ENCODE measurements around the gene PRDM16.
A peak's percentile ranks its signal among the peaks of the same experiment; 100 is the strongest.

Gene PRDM16

DNA sequence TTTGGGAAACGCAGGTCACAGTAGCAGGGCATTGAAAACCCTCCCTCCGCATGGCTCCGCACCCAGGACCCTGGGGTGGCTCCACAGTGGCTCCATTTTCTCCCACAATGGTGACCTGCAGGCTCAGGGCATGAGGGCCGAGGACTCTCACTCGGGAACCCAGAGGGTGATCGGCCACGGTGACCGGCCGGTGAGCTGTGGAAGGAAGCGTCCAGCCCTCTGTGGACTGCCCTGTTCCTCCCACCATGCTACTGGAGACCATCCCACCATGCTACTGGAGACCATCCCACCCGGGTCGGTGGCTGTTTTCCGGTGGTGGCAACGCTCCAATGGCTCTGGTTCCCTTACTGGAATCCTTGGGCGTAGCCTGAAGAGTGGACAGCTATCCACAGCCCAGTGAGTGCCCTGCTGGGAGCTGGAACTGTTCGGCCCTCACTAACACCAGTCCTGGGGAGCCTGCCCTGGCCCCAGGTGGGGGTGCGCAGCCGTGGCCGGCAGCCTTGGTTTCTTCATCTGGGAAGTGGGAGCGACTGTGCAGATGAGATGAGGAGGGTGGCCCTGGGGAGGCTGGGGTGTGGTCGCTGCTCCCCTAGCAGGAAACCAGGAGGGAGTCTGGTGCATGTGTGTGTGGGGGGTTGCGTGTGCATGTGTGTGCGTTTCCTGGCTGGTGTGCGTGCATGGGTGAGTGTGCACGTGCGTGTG lies 59.6 kb downstream of the PRDM16 start:
- no peaks in the 10 kb centered on the region for H3K27me3 ChIP-seq
- H3K9me3 ChIP-seq, result no peaks in the 10 kb centered on the region
- peaks cover 38% of the 10 kb centered on the region for H3K4me1 ChIP-seq
- no peak overlapping the region for H3K9ac ChIP-seq
- H4K20me1 ChIP-seq, result no peaks in the 10 kb centered on the region
- H3K36me3 ChIP-seq, result no peaks in the 10 kb centered on the region
- no peak for TF ChIP-seq Cebpa-rat (IDR thresholded peaks at IDR 0.05)
- peak overlapping the region; percentile 35 for H3K4me2 ChIP-seq
- H3K4me3 ChIP-seq, result no peak overlapping the region
- no peak overlapping the region for H3K27ac ChIP-seq

DNA sequence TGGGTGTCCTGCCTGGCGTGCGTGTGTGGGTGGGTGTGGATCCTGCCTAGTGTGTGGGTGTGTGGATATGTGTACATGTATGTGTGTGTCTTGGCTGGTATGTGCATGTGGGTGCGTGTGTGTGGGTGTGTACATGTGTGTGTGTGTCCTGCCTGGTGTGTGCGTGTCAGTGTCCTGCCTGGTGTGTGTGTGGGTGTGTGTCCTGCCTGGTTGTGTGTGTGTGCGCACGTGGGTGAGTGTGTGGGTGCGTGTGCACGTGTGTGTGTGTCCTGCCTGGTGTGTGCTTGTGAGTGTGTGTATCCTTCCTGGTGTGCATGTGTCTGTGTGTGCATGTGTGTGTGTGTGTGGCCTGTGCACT lies 60.1 kb downstream of the PRDM16 start:
- Histone ChIP-seq H3K27me3 (no peaks in the 10 kb centered on the region), H4K20me1 (no peaks in the 10 kb centered on the region), H3K4me2 (peak overlapping the region; percentile 35), H3K4me3 (no peak overlapping the region), H3K9me3 (no peaks in the 10 kb centered on the region), H3K4me1 (peaks cover 43% of the 10 kb centered on the region), H3K27ac (no peak overlapping the region), H3K36me3 (no peaks in the 10 kb centered on the region), H3K9ac (no peak overlapping the region)
- TF ChIP-seq Cebpa-rat (IDR thresholded peaks at IDR 0.05), result no peak

DNA sequence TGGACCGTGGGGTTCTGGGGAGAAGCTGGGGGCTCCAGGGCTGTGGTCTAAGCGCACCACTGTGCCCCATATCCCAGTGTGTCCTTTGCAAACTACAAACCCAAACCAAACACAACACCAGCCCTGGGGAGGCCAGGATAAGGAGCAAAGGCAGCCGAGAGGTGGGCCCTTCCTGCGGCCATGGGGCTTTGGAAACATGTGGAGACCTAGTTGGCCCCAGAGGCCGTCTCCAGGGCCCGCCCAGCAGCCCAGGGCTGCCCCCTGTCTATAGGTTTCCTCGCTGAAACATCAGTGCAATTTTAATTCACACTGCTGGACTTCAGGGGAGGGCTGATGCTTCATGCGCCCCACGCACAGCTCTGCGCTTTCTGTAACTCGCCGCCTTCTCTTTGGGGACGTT lies 61.3 kb downstream of the PRDM16 start:
- Histone ChIP-seq H3K36me3 (no peaks in the 10 kb centered on the region), H3K9me3 (no peaks in the 10 kb centered on the region), H3K4me2 (no peak overlapping the region), H4K20me1 (no peaks in the 10 kb centered on the region), H3K27ac (no peak overlapping the region), H3K9ac (no peak overlapping the region), H3K27me3 (no peaks in the 10 kb centered on the region), H3K4me3 (no peak overlapping the region), H3K4me1 (peaks cover 53% of the 10 kb centered on the region)
- TF ChIP-seq Cebpa-rat (IDR thresholded peaks at IDR 0.05), result no peak

DNA sequence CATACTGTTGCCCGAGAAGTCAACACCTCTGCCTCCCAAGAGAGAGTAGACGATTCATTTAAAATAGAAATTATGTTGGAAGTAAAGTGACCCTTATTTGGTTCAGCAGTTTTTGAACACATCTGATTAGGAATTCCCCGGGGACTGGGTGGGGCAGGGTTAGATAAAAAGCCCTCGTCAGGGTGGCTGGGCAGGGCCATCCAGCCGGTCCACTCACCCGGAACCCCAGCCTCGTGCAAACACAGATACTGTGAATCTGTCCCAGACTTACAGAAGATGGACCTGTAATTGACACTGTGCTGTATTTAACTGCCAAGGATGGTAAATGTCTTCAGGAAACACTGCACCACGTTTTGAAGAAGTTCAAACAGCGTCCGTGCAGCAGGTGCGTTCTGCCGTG lies 63.7 kb downstream of the PRDM16 start:
- Histone ChIP-seq H3K9me3 (no peaks in the 10 kb centered on the region), H3K4me2 (peak overlapping the region; percentile 86), H3K4me1 (peaks cover 56% of the 10 kb centered on the region), H3K36me3 (no peaks in the 10 kb centered on the region), H3K4me3 (no peak overlapping the region), H3K9ac (no peak overlapping the region), H3K27me3 (no peaks in the 10 kb centered on the region), H4K20me1 (no peaks in the 10 kb centered on the region), H3K27ac (peak overlapping the region; percentile 60; the same call in 1 of the 2 replicates)
- TF ChIP-seq Cebpa-rat (IDR thresholded peaks at IDR 0.05), result no peak

DNA sequence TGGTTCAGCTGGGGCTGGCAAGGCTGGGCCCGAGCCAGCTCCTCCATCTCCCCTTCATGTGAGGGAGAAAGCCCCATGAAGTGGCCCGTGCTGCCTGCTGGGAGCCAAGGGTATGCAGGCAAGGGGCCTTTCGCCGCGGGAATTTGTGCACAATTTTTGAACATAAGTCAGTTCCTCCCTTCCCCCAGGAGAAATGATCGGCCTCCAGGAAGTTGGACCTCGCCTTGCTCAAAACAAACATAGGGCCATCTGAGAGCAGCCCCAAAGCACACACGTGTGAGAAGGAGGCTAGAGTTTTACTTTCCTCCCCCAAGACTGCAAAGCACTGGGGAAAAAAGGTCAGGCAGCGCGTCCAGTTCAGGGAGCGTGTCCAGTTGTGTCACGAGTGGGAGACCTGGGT lies 64.7 kb downstream of the PRDM16 start:
- H3K36me3 ChIP-seq, result no peaks in the 10 kb centered on the region
- no peak overlapping the region for H3K4me3 ChIP-seq
- H3K4me2 ChIP-seq, result peak overlapping the region; percentile 86
- TF ChIP-seq Cebpa-rat (IDR thresholded peaks at IDR 0.05), result no peak
- H3K4me1 ChIP-seq, result peaks cover 53% of the 10 kb centered on the region
- H4K20me1 ChIP-seq, result no peaks in the 10 kb centered on the region
- H3K27ac ChIP-seq, result no peak overlapping the region
- no peak overlapping the region for H3K9ac ChIP-seq
- H3K9me3 ChIP-seq, result no peaks in the 10 kb centered on the region
- H3K27me3 ChIP-seq, result no peaks in the 10 kb centered on the region

DNA sequence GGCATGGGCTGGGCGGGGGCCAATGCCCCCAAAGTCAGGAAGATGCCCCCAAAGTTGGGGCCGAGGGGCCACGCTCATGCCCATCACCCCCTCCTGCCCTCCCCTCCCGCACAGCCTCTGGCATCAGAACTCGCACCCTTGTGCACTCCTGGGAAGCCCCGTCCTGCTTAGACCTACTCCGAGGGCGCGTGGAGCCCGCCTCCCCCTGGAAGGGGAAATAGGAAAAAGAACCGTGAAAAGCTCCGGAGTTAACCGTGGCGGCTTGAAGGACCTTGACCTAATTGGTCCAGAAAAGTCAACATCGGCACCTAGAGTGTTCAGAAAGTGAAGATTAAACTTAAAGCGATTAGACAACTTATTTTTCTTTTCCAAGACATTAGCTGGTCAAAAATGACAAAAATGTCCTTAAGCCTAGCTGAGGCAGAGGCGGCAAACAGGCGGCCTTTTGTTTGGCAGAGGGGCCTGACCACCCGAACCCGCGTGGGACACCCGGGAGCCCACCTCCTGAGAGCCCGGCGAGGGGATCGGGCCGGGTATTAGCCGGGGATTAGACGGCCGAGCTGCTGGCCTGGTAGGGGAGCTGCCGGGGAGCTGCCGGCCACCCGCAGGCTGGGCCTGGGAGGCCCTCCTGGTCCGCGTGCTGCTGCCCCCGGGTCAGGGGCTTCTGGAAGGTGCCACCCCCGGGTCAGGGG lies 65.5 kb downstream of the PRDM16 start:
- no peaks in the 10 kb centered on the region for H3K9me3 ChIP-seq
- H3K9ac ChIP-seq, result no peak overlapping the region
- no peak overlapping the region for H3K4me3 ChIP-seq
- H3K27me3 ChIP-seq, result peaks cover 5% of the 10 kb centered on the region
- no peak overlapping the region for H3K27ac ChIP-seq
- H3K4me1 ChIP-seq, result peaks cover 50% of the 10 kb centered on the region
- TF ChIP-seq Cebpa-rat (IDR thresholded peaks at IDR 0.05), result no peak
- no peaks in the 10 kb centered on the region for H3K36me3 ChIP-seq
- H4K20me1 ChIP-seq, result no peaks in the 10 kb centered on the region
- H3K4me2 ChIP-seq, result peak overlapping the region; percentile 86

DNA sequence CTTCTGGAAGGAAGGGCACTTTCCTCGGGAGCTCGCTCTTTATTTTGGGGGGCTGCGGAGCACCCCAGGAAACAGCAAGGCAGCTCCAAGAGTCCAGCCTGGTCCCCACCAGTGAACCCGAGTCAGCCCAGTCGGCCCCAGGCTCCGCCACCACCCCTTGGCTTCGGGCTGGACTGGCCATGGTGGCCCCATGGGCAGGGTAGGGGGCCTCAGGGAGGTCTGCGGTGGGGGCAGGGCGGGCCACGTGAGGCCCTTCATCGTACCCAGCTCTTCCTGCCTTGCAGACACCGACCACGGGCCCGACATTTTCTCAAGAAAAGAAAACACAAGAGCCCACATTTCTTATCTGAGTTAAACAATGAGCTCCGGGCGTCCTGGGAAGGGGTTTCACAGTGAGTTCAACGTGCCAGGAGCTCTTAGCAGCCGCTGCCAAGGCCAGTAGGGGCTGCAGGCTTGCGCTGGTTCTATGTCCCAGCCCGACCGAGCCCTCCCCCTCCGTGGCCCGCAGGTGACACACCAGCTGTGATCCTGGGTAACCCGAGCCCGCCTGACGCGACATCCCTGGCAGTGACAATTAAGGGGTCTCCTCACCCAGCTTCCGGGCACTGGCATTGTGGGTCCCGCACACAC lies 66.2 kb downstream of the PRDM16 start:
- Histone ChIP-seq H3K4me1 (peaks cover 49% of the 10 kb centered on the region), H3K9ac (no peak overlapping the region), H3K36me3 (no peaks in the 10 kb centered on the region), H3K27me3 (peaks cover 7% of the 10 kb centered on the region), H3K4me2 (no peak overlapping the region), H4K20me1 (no peaks in the 10 kb centered on the region), H3K4me3 (no peak overlapping the region), H3K27ac (no peak overlapping the region), H3K9me3 (no peaks in the 10 kb centered on the region)
- TF ChIP-seq Cebpa-rat (IDR thresholded peaks at IDR 0.05), result no peak

DNA sequence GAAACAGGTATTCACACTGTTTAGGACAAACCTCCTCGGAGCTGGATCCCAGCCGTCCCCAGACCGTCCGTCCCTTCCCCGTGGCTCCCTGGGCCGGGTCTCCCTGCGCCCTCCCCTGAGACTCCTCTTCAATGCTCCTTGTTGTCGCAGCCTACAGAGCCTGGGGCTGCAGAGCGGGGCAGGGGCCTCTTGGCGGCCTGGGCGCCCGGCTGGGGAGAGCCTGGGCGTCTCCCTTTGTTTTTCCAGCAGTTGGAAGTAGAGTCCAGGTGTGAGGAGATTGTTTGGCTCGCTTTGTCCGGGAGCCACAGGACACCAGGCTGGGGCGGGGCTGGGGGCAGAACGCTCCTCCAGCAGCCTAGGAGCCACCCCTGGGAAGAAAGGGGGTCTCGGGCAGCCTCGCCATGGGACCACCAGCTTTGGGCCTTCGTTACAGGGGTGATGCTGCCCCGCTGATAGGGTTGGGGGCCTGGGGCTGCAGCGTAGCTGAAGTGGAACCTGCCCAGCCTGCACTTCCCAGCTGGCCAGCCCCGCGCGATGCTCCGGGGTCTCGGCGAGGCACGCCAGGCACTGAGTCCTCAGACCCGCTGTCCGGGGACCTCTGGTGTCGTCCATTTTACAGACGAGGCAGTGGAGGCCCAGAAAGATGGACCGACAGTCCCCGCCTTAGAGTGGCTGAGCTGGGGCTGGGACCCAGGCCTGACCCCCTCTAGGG lies 66.9 kb downstream of the PRDM16 start:
- no peak overlapping the region for H3K4me3 ChIP-seq
- H3K36me3 ChIP-seq, result no peaks in the 10 kb centered on the region
- H3K27ac ChIP-seq, result no peak overlapping the region
- no peak for TF ChIP-seq Cebpa-rat (IDR thresholded peaks at IDR 0.05)
- H3K4me1 ChIP-seq, result peaks cover 49% of the 10 kb centered on the region
- no peak overlapping the region for H3K4me2 ChIP-seq
- H3K9ac ChIP-seq, result no peak overlapping the region
- H4K20me1 ChIP-seq, result no peaks in the 10 kb centered on the region
- H3K27me3 ChIP-seq, result peaks cover 7% of the 10 kb centered on the region
- no peaks in the 10 kb centered on the region for H3K9me3 ChIP-seq

DNA sequence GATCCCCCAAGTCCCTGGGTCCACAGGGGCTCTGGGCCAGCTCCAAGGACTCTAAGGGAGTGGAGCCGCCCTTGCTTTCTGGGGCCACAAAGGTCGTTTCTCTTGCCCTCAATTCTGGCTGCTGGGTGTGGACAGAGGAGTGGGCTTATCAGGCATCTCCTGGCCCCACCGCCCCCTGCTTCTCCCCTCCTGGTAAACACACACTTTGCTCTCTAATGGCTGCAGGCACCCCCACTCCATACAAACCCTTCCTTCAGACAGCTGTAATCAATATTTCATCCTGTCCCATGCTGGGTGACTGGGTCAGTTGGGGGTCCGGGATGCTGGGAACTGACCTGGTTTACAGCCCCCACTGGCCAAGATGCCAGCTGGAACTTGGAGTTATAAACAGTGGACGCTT lies 67.5 kb downstream of the PRDM16 start:
- Histone ChIP-seq H3K9ac (no peak overlapping the region), H3K4me3 (no peak overlapping the region), H3K4me1 (peaks cover 45% of the 10 kb centered on the region), H4K20me1 (no peaks in the 10 kb centered on the region), H3K27ac (no peak overlapping the region), H3K4me2 (no peak overlapping the region), H3K9me3 (no peaks in the 10 kb centered on the region), H3K27me3 (peaks cover 7% of the 10 kb centered on the region), H3K36me3 (no peaks in the 10 kb centered on the region)
- no peak for TF ChIP-seq Cebpa-rat (IDR thresholded peaks at IDR 0.05)

Measured in BLaER1 (cell line).